GM15510 (cell line): Measurements from ENCODE around the gene C6orf15.

ENCODE experiments used
- POLR2A ChIP-seq: IDR thresholded peaks from 3 replicates; pipeline ENCODE4 v1.6.1; 2011; ENCODE audit warnings: borderline replicate concordance; ENCODE audit not compliant: insufficient read length; ENCODE audit errors: extremely low read depth

C6orf15 gene

GRCh38 chr6:31112478-31112877 is at the start of gene C6orf15:
Gene C6orf15, minus strand, starts transcription at chr6:31112575. Its CDS starts 20 bp downstream, at chr6:31112555.
- no peak for TF ChIP-seq POLR2A

GRCh38 chr6:31161216-31162126 is 49.1 kb upstream of the C6orf15 start:
- TF ChIP-seq POLR2A: no peak

- peak; percentile 38 for TF ChIP-seq POLR2A
Observed at GRCh38 chr6:31158863-31159855, 46.8 kb upstream of the C6orf15 start.

- TF ChIP-seq POLR2A: peak; percentile 47
Observed at GRCh38 chr6:31158140-31158862, 45.9 kb upstream of the C6orf15 start, which contains the start of gene TCF19. Gene TCF19, plus strand, starts transcription at chr6:31158589. Its CDS starts 881 bp downstream, at chr6:31159470.

GRCh38 chr6:31157513-31158139 is 45.3 kb upstream of the C6orf15 start, which contains the start of gene CCHCR1:
Gene CCHCR1, minus strand, starts transcription at chr6:31157802. Its CDS starts 202 bp downstream, at chr6:31157600.
- TF ChIP-seq POLR2A: no peak

- TF ChIP-seq POLR2A: no peak
Observed at GRCh38 chr6:31156641-31157040, 44.3 kb upstream of the C6orf15 start.

- no peak for TF ChIP-seq POLR2A
Observed at GRCh38 chr6:31154436-31154835, 42.1 kb upstream of the C6orf15 start.

- TF ChIP-seq POLR2A: no peak
Observed at GRCh38 chr6:31152781-31153180, 40.4 kb upstream of the C6orf15 start.

GRCh38 chr6:31149827-31150447 is 37.6 kb upstream of the C6orf15 start:
- TF ChIP-seq POLR2A: no peak

- no peak for TF ChIP-seq POLR2A
Observed at GRCh38 chr6:31145386-31145785, 33.0 kb upstream of the C6orf15 start.

- no peak for TF ChIP-seq POLR2A
Observed at GRCh38 chr6:31144970-31145340, 32.6 kb upstream of the C6orf15 start.

- TF ChIP-seq POLR2A: no peak
Observed at GRCh38 chr6:31144296-31144969, 32.1 kb upstream of the C6orf15 start.

- TF ChIP-seq POLR2A: no peak
Observed at GRCh38 chr6:31143148-31143547, 30.8 kb upstream of the C6orf15 start.
